Measurements from ENCODE around the gene PRKAR1A. TPM values are rescaled to one million over a fixed set of nuclear protein-coding genes. Genes with fewer than 3 reads are reported as not detected.

Gene PRKAR1A
- total RNA-seq, 4 donors from 2014 or later = 63.4 to 197 (median 88.9) TPM

- Histone ChIP-seq H3K27me3 (no peaks in the 10 kb centered on the region), H3K36me3 (no peaks in the 10 kb centered on the region), H3K4me3 (no peak overlapping the region), H3K4me1 (no peaks in the 10 kb centered on the region), H3K9me3 (no peaks in the 10 kb centered on the region), H3K27ac (no peak overlapping the region)
- no peak for DNase-seq
- TF ChIP-seq POLR2A (IDR thresholded peaks at IDR 0.05) (no peak), CTCF (IDR thresholded peaks at IDR 0.05) (no peak)
Measured at GRCh38 chr17:68584581-68585303, 72.5 kb downstream of the PRKAR1A start.

GRCh38 chr17:68585643-68586042 lies 73.4 kb downstream of the PRKAR1A start:
- H3K9me3 ChIP-seq = no peaks in the 10 kb centered on the region
- TF ChIP-seq POLR2A (IDR thresholded peaks at IDR 0.05) (no peak), CTCF (IDR thresholded peaks at IDR 0.05) (no peak)
- DNase-seq = no peak
- H3K4me1 ChIP-seq = no peaks in the 10 kb centered on the region
- H3K27me3 ChIP-seq = no peaks in the 10 kb centered on the region
- no peak overlapping the region for H3K27ac ChIP-seq
- no peak overlapping the region for H3K4me3 ChIP-seq
- H3K36me3 ChIP-seq = no peaks in the 10 kb centered on the region

DNA sequence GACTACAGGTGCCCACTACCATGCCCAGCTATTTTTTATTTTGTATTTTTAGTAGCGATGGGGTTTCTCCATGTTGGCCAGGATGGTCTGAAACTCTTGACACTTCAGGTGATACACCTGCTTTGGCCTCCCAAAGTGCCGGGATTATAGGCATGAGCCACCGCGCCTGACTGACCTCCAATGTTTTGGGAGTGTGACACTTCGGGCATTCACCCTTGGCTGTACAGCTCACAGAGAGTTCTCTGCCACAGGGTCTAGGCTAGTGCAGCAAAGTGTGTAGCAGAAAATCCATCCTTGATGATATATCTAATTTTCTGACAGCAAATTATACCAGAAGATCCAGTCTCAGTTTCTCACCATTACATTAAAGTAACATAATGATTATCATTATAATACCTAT lies 74.8 kb downstream of the PRKAR1A start:
- H3K27me3 ChIP-seq = no peaks in the 10 kb centered on the region

GRCh38 chr17:68587847-68588246 lies 75.6 kb downstream of the PRKAR1A start:
- Histone ChIP-seq H3K4me3 (no peak overlapping the region), H3K36me3 (no peaks in the 10 kb centered on the region), H3K9me3 (no peaks in the 10 kb centered on the region), H3K27ac (no peak overlapping the region), H3K4me1 (no peaks in the 10 kb centered on the region), H3K27me3 (no peaks in the 10 kb centered on the region)
- TF ChIP-seq POLR2A (IDR thresholded peaks at IDR 0.05) (no peak), CTCF (IDR thresholded peaks at IDR 0.05) (no peak)
- DNase-seq = no peak

More for the DNA sequence above, 74.8 kb downstream of the PRKAR1A start:
- TF ChIP-seq POLR2A (IDR thresholded peaks at IDR 0.05) (no peak), CTCF (IDR thresholded peaks at IDR 0.05) (no peak)
- no peak overlapping the region for H3K4me3 ChIP-seq
- no peak overlapping the region for H3K27ac ChIP-seq
- no peaks in the 10 kb centered on the region for H3K36me3 ChIP-seq
- H3K9me3 ChIP-seq = no peaks in the 10 kb centered on the region
- no peak for DNase-seq
- no peaks in the 10 kb centered on the region for H3K4me1 ChIP-seq

DNA sequence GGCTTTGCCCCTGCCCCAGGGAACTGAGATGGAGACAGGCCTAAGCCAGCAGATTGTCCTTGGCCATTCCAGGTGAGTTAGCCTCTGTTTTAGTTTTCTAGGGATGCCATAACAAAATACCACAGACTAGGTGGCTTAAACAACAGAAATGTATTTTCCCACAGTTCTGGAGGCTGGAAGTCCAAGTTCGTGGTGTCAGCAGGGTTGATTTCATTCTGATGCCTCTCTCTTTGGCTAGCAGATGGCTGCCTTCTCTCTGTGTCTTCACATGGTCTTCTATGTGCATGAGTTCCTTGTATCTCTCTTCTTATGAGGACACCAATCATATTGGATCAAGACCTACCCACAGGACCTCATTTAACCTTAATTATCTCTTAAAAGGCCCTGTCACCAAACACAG lies 76.1 kb downstream of the PRKAR1A start:
- TF ChIP-seq POLR2A (IDR thresholded peaks at IDR 0.05) (no peak), CTCF (IDR thresholded peaks at IDR 0.05) (no peak)
- Histone ChIP-seq H3K4me1 (no peaks in the 10 kb centered on the region), H3K27me3 (no peaks in the 10 kb centered on the region), H3K27ac (no peak overlapping the region), H3K9me3 (no peaks in the 10 kb centered on the region), H3K36me3 (no peaks in the 10 kb centered on the region), H3K4me3 (no peak overlapping the region)
- no peak for DNase-seq

Measured in Peyer's patch (tissue), 4 donors.